ENCODE measurements around the gene FOXL1.

Gene FOXL1

GRCh38 chr16:86568677-86569623 is 9.4 kb upstream of the FOXL1 start:
- no peak for DNase-seq

- no peak for DNase-seq
Observed at GRCh38 chr16:86569701-86570447, 8.5 kb upstream of the FOXL1 start.

GRCh38 chr16:86570558-86571529 is 7.5 kb upstream of the FOXL1 start:
- no peak for DNase-seq

- no peak for DNase-seq
Observed at GRCh38 chr16:86571530-86571915, 6.8 kb upstream of the FOXL1 start.

- no peak for DNase-seq
Observed at GRCh38 chr16:86572041-86572521, 6.3 kb upstream of the FOXL1 start.

GRCh38 chr16:86572606-86573005 is 5.7 kb upstream of the FOXL1 start:
- DNase-seq, result no peak

GRCh38 chr16:86573215-86573614 is 5.1 kb upstream of the FOXL1 start:
- no peak for DNase-seq

- no peak for DNase-seq
Observed at GRCh38 chr16:86573646-86574508, 4.5 kb upstream of the FOXL1 start.

GRCh38 chr16:86574646-86575045 is 3.7 kb upstream of the FOXL1 start:
- DNase-seq, result no peak

- no peak for DNase-seq
Observed at GRCh38 chr16:86575095-86575685, 3.2 kb upstream of the FOXL1 start.

GRCh38 chr16:86575754-86576557 is 2.4 kb upstream of the FOXL1 start:
- no peak for DNase-seq

GRCh38 chr16:86576591-86577313 is 1.6 kb upstream of the FOXL1 start:
- no peak for DNase-seq

GRCh38 chr16:86577314-86577971 is 906 bp upstream of the FOXL1 start:
- DNase-seq, result no peak

- no peak for DNase-seq
Observed at GRCh38 chr16:86578611-86579267, 390 bp downstream of the FOXL1 start.

GRCh38 chr16:86579268-86580062 is 1.1 kb downstream of the FOXL1 start:
- DNase-seq, result no peak

- DNase-seq, result no peak
Observed at GRCh38 chr16:86580063-86580790, 1.9 kb downstream of the FOXL1 start.

- DNase-seq, result no peak
Observed at GRCh38 chr16:86580791-86581170, 2.4 kb downstream of the FOXL1 start.
